ENCODE data around the gene PCDH9. TPM values are rescaled to one million over a fixed set of nuclear protein-coding genes. Genes with fewer than 3 reads are reported as not detected.

PCDH9 gene
- total RNA-seq, 1 donor from 2014 or later: 1.7 TPM

DNA sequence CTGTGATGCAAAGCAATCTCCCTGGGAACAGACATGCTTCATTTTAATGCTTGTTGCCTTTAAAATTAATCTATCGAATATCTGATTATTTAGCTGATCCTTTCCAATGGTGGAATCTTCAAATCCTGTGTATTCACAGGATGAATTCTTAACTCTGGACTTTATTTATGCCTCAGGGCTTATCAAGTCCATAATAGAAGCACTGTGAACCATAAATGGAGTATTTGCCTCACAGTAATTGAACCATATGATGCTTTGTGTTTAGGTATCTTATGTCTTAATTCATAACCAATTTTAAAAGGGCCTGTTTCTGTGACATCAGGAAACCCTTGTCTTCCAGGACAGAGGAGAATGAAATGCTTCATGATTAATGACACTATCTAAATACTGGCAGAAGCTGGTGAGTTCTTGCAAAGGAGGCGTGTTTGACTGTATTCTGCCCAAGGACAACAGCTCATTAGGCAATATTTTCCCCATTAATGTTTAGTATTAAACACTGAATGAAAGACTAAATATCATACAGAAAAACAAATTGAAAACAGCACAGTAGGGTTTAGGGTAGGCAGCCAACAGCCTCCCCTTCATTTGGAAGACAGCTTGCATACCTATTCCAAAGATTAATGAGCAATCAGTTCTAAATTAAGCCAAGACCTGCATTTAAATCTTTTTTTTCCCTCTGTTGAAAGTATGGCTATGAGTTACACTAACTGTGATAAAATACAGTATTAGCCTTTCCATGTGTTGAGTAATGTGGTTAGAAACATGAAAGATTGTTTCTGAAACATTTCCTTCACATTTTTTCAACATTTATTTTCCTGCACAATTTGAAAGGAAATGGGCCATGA lies 709.4 kb downstream of the PCDH9 start:
- TF ChIP-seq, protein P1, sequence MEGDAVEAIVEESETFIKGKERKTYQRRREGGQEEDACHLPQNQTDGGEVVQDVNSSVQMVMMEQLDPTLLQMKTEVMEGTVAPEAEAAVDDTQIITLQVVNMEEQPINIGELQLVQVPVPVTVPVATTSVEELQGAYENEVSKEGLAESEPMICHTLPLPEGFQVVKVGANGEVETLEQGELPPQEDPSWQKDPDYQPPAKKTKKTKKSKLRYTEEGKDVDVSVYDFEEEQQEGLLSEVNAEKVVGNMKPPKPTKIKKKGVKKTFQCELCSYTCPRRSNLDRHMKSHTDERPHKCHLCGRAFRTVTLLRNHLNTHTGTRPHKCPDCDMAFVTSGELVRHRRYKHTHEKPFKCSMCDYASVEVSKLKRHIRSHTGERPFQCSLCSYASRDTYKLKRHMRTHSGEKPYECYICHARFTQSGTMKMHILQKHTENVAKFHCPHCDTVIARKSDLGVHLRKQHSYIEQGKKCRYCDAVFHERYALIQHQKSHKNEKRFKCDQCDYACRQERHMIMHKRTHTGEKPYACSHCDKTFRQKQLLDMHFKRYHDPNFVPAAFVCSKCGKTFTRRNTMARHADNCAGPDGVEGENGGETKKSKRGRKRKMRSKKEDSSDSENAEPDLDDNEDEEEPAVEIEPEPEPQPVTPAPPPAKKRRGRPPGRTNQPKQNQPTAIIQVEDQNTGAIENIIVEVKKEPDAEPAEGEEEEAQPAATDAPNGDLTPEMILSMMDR (IDR thresholded peaks at IDR 0.05; ENCODE audit: unreplicated experiment): no peak
- Mint-ChIP-seq H3K4me3 (ENCODE audit: low read depth) (no peak overlapping the region), H3K27ac (no peak overlapping the region), H3K36me3 (ENCODE audit: insufficient read depth) (no peaks in the 10 kb centered on the region), H3K27me3 (no peaks in the 10 kb centered on the region), H3K9me3 (ENCODE audit: low read depth) (peaks cover 4% of the 10 kb centered on the region), H3K4me1 (ENCODE audit: low read depth) (peaks cover 1% of the 10 kb centered on the region)
- DNase-seq (ENCODE audit: low spot score, unreplicated experiment): no peak

DNA sequence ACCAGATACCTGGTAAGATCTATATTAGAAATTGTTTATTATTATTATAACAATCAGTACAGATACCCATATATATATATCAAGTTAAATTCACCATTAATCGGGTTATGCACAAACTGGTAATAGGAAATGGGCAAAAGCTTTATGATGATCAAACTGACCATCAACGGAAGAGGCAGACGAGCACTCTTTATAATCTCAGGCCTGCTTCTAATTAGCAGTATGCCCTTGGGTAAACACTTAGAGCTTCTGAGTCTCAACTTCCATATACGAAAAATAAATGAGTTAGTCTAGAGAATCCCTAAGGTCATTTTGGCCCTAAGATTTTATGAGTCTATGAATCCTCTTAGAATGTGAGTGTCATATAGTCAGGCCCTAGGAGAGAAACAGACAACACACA lies 710.9 kb downstream of the PCDH9 start:
- H3K4me1 Mint-ChIP-seq (ENCODE audit: low read depth): peaks cover 2% of the 10 kb centered on the region
- no peaks in the 10 kb centered on the region for H3K27me3 Mint-ChIP-seq
- no peak overlapping the region for H3K4me3 Mint-ChIP-seq (ENCODE audit: low read depth)
- no peaks in the 10 kb centered on the region for H3K36me3 Mint-ChIP-seq (ENCODE audit: insufficient read depth)
- TF ChIP-seq, protein P1 (IDR thresholded peaks at IDR 0.05; ENCODE audit: unreplicated experiment): no peak
- H3K27ac Mint-ChIP-seq: no peak overlapping the region
- DNase-seq (ENCODE audit: low spot score, unreplicated experiment): no peak
- H3K9me3 Mint-ChIP-seq (ENCODE audit: low read depth): peaks cover 4% of the 10 kb centered on the region

GRCh38 chr13:66518068-66518467 lies 712.1 kb downstream of the PCDH9 start:
- TF ChIP-seq, protein P1 (IDR thresholded peaks at IDR 0.05; ENCODE audit: unreplicated experiment): no peak
- Mint-ChIP-seq H3K9me3 (ENCODE audit: low read depth) (peaks cover 4% of the 10 kb centered on the region), H3K36me3 (ENCODE audit: insufficient read depth) (no peaks in the 10 kb centered on the region), H3K4me3 (ENCODE audit: low read depth) (no peak overlapping the region), H3K27ac (no peak overlapping the region), H3K4me1 (ENCODE audit: low read depth) (peaks cover 3% of the 10 kb centered on the region), H3K27me3 (no peaks in the 10 kb centered on the region)
- no peak for DNase-seq (ENCODE audit: low spot score, unreplicated experiment)

GRCh38 chr13:66513728-66514127 lies 716.4 kb downstream of the PCDH9 start:
- H3K4me3 Mint-ChIP-seq (ENCODE audit: low read depth): no peak overlapping the region
- peaks cover 2% of the 10 kb centered on the region for H3K4me1 Mint-ChIP-seq (ENCODE audit: low read depth)
- H3K36me3 Mint-ChIP-seq (ENCODE audit: insufficient read depth): no peaks in the 10 kb centered on the region
- H3K9me3 Mint-ChIP-seq (ENCODE audit: low read depth): peaks cover 4% of the 10 kb centered on the region
- H3K27ac Mint-ChIP-seq: no peak overlapping the region
- TF ChIP-seq, protein P1 (IDR thresholded peaks at IDR 0.05; ENCODE audit: unreplicated experiment): no peak
- no peaks in the 10 kb centered on the region for H3K27me3 Mint-ChIP-seq
- no peak for DNase-seq (ENCODE audit: low spot score, unreplicated experiment)

GRCh38 chr13:66509175-66509574 lies 721.0 kb downstream of the PCDH9 start:
- TF ChIP-seq, protein P1 (IDR thresholded peaks at IDR 0.05; ENCODE audit: unreplicated experiment): no peak
- no peaks in the 10 kb centered on the region for H3K36me3 Mint-ChIP-seq (ENCODE audit: insufficient read depth)
- DNase-seq (ENCODE audit: low spot score, unreplicated experiment): no peak
- H3K27ac Mint-ChIP-seq: no peak overlapping the region
- H3K4me1 Mint-ChIP-seq (ENCODE audit: low read depth): peaks cover under 1% of the 10 kb centered on the region
- no peak overlapping the region for H3K4me3 Mint-ChIP-seq (ENCODE audit: low read depth)
- H3K27me3 Mint-ChIP-seq: no peaks in the 10 kb centered on the region
- no peaks in the 10 kb centered on the region for H3K9me3 Mint-ChIP-seq (ENCODE audit: low read depth)
